ENCODE measurements around the gene CYBA. TPM values are rescaled to one million over a fixed set of nuclear protein-coding genes. Genes with fewer than 3 reads are reported as not detected.

Gene CYBA
- total and polyA plus RNA-seq, 9 of the 15 experiments (the other 6 are each of a cell fraction or from before 2014, with no cell fraction given): 0.34 to 683 (median 93.0) TPM

- TF ChIP-seq PHF21A (IDR thresholded peaks at IDR 0.05; ENCODE audit: borderline replicate concordance, low read depth) (no peak), ZNF3 (CRISPR knock-in tag; IDR thresholded peaks at IDR 0.05) (no peak), CBX8 (IDR thresholded peaks at IDR 0.05; ENCODE audit: borderline replicate concordance, extremely low read depth, low read depth, low read length, poor library complexity, severe bottlenecking) (no peak), ZNF668 (CRISPR knock-in tag; IDR thresholded peaks at IDR 0.05) (no peak), FIP1L1 (IDR thresholded peaks at IDR 0.05; ENCODE audit: low read depth, low read length, poor library complexity, severe bottlenecking) (peak; percentile 65), RUNX1 (IDR thresholded peaks at IDR 0.05; ENCODE audit: low read depth) (0 out of 2 replicates have a peak, but pooled peaks have one; percentile 43), ESRRA (IDR thresholded peaks at IDR 0.05; ENCODE audit: borderline replicate concordance, low read depth) (no peak; the same call in 1 of the 2 replicates), HNRNPLL (IDR thresholded peaks at IDR 0.05; ENCODE audit: low read depth, low read length, poor library complexity, severe bottlenecking) (peak; percentile 75), ZNF133 (CRISPR knock-in tag; IDR thresholded peaks at IDR 0.05) (peak; percentile 60; the same call in 1 of the 2 replicates), ARID3A (IDR thresholded peaks at IDR 0.05; ENCODE audit: borderline replicate concordance, low read depth, low read length) (no peak), FOXO4 (CRISPR knock-in tag; IDR thresholded peaks at IDR 0.05) (no peak), KAT7 (CRISPR knock-in tag; IDR thresholded peaks at IDR 0.05; ENCODE audit: borderline replicate concordance) (peak; percentile 98; the same call in 1 of the 2 replicates), NRF1 (conservative IDR thresholded peaks at IDR 0.05 in 1 of 2, IDR thresholded peaks at IDR 0.05 in 1 of 2) (peak; percentile 98)
These were observed 12.2 kb upstream of the CYBA start, which contains the start of gene MVD (continued) for GRCh38 chr16:88662843-88663606.
